GM20000 (cell line): Measurements from ENCODE around the gene CROCC.
"Not testable (repeated sequence)": the region's sequence is repeated elsewhere in the genome, so short reads cannot be mapped to it uniquely, and the experiment has no call there.

ENCODE experiments used
- DNase-seq: peaks from one replicate; pipeline ENCODE4 v3.0.0; 2012; ENCODE audit warnings: low spot score
- TF ChIP-seq, protein P1 (sequence below): IDR thresholded peaks from 2 replicates; pipeline ENCODE4 v1.5.1; 2012; ENCODE audit warnings: mild to moderate bottlenecking, control low read depth; ENCODE audit errors: extremely low read depth, missing control alignments

Gene CROCC

DNA sequence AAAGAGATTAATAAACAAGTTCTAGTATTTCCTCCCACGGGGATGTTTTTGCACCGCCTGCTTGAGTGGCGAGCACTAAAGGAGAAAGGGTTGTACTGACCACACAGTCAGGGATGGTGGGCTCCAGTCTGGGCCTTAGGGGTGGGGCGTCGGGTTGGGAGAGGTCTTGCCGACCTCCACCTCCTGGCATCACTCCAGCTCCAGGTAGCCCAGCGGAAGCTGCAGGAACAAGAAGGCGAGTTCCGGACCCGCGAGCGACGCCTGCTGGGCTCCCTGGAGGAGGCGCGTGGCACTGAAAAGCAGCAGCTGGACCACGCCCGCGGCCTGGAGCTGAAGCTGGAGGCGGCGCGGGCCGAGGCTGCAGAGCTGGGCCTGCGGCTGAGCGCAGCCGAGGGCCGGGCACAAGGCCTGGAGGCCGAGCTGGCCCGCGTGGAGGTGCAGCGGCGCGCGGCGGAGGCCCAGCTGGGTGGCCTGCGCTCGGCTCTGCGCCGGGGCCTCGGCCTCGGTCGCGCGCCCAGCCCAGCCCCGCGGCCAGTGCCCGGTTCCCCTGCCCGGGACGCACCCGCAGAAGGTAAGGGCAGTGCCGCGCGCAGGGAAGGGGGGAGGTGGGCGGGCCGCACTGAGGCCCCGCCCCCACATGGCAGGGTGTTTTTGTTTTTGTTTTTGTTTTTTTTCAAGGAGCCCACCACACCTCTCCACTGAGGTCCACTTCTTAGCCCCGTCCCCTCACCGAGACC, 39.0 kb downstream of the CROCC start:
- TF ChIP-seq, protein P1, sequence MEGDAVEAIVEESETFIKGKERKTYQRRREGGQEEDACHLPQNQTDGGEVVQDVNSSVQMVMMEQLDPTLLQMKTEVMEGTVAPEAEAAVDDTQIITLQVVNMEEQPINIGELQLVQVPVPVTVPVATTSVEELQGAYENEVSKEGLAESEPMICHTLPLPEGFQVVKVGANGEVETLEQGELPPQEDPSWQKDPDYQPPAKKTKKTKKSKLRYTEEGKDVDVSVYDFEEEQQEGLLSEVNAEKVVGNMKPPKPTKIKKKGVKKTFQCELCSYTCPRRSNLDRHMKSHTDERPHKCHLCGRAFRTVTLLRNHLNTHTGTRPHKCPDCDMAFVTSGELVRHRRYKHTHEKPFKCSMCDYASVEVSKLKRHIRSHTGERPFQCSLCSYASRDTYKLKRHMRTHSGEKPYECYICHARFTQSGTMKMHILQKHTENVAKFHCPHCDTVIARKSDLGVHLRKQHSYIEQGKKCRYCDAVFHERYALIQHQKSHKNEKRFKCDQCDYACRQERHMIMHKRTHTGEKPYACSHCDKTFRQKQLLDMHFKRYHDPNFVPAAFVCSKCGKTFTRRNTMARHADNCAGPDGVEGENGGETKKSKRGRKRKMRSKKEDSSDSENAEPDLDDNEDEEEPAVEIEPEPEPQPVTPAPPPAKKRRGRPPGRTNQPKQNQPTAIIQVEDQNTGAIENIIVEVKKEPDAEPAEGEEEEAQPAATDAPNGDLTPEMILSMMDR: peak; percentile 95
- DNase-seq: peak; percentile 87

DNA sequence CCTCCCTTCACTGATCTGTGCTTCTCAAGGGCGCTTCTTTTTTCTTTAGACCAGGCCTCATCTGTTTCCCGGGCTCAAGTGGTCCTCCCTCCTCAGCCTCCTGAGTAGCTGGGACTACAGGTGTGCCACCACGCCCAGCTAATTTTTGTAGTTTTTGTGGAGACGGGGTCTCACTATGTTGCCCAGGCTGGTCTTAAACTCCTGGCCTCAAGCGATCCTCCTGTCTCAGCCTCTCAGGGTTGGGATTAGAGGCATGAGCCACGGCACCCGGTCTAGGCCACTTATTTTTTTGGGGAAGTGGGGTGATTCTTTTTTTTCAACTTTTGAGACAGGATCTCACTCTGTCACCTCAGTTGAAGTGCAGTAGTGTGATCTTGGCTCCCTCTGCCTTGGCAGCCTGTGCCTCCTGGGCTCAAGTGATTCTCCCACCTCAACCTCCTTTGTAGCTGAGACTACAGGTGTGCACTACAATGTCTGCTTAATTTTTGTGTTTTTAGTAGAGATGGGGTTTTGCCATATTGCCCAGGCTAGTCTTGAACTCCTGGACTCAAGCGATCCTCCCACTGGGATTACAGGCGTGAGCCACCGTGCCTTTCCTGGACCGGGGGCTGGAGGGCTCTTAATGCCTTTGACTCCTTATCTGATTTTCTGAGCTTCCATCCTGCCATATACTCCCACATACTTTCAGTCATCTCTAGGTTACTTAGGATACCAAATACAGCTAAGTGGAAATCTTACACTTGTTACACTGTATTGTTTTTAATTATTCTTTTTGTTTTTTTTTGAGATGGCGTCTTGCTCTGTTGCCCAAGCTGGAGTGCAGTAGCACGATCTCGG, 39.8 kb downstream of the CROCC start:
- DNase-seq: no peak
- TF ChIP-seq, protein P1: no peak

DNA sequence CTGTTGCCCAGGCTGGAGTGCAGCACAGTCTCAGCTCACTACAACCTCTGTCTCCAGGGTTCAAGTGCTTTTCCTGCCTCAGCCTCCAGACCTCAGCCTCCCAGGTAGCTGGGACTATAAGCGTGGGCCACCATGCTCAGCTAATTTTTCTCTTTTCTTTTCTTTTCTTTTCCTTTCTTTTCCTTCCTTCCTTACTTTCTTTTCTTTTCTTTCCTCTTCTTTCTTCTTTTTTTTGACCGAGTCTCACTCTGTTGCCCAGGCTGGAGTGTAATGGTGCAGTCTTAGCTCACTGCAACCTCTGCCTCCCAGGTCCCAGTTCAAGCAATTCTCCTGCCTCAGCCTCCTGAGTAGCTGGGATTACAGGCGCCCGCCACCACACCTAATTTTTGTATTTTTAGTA, 42.4 kb downstream of the CROCC start:
- DNase-seq: not testable (repeated sequence)

DNA sequence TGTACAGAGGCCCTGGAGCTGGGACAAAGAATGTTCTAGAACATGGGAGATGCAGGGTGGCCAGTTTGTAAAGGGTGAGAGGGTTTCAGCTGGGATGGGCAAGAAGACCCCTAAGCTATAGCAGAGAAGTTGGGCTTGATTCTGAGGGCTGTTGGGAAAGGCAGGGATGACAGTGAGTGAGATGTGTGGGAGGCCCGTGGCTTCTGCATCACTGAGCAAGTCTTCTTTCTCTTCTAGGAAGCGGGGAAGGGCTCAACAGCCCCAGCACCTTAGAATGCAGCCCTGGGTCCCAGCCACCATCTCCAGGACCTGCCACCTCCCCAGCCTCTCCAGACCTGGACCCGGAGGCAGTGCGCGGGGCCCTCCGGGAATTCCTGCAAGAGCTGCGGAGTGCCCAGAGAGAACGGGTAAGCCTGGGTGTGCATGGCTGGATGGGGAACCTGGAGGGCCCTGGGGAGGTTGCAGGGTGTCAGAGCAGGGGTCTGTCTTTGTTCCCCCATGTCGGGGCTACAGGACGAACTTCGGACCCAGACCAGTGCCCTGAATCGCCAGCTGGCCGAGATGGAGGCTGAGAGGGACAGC, 43.8 kb downstream of the CROCC start:
- TF ChIP-seq, protein P1: no peak

DNA sequence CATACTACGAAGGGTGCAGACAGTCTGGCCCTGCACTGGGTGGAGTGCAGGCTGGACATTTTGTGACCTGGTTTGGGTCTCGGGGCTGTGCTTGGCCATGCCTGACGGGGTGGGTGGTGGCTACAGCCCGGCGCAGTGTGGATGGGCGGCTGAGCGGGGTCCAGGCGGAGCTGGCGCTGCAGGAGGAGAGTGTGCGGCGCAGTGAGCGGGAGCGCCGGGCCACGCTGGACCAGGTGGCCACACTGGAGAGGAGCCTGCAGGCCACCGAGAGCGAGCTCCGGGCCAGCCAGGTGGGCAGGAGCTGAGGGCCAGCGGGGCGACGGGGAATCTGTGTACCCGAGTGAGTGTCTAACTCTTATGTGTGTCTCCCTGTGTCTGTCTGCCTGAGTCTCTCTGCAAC, 44.6 kb downstream of the CROCC start:
- TF ChIP-seq, protein P1: no peak
- no peak for DNase-seq

More for the DNA sequence above, 43.8 kb downstream of the CROCC start:
- DNase-seq: no peak

DNA sequence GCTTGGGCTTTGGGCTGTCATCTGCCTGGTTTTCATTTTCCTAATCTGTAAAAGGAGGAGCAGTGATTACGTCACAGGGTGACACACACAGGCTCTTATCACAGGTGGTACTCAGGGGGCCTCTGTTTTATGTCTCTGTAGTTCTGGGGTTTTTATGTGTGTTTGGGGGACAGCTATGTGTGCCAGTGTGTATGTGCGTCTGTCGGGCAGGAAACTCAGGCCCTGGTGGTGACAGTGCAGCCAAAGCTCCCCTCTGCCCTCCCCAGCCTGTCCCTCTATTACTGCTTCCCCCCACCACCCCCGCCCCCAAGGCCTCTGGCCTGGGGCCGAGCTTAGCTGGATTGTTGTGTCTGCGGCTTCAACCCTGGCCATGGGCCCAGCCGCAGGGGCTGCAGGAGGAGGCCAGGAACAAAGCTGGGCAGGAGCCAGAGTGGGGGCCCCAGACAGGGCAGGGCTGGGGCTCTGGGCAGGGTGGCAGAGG, 45.4 kb downstream of the CROCC start:
- TF ChIP-seq, protein P1: no peak
- DNase-seq: no peak

DNA sequence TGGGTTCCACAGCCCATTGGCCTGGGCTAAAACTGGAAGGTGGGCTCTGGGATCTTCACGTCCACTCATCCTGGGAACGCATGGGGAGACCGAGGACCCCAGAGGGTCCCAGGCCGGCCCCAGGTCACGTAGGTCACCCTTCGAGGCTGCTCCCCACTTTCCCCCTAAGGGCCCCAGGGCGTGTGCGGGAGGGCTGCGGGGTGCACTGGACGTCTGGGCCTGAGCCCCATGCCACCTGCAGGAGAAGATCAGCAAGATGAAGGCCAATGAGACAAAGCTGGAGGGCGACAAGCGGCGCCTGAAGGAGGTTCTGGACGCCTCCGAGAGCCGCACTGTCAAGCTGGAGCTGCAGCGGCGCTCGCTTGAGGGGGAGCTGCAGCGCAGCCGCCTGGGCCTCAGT, 46.2 kb downstream of the CROCC start:
- no peak for DNase-seq
- TF ChIP-seq, protein P1: no peak
